GM13977 (cell line): ENCODE measurements around the gene PTPRJ.
A peak's percentile ranks its signal among the peaks of the same experiment; 100 is the strongest.
"Not testable (repeated sequence)": the region's sequence is repeated elsewhere in the genome, so short reads cannot be mapped to it uniquely, and the experiment has no call there.

Source experiments
- DNase-seq: peaks from one replicate; pipeline ENCODE4 v3.0.0; 2012; ENCODE audit warnings: low spot score
- in situ Hi-C: fragments of 300-500 bp; cut with MboI; formaldehyde crosslinking; loops from one replicate; pipeline ENCODE4 v1.12.0; 2022; ENCODE audit warnings: low sequenced_read_pairs, low pct_unique_long_range_greater_than_20kb, mixed read lengths, inconsistent platforms; ENCODE audit not compliant: unreplicated experiment
- TF ChIP-seq, protein P1 (sequence below): IDR thresholded peaks from 2 replicates; pipeline ENCODE4 v1.5.1; 2012; ENCODE audit warnings: mild to moderate bottlenecking, control low read depth; ENCODE audit not compliant: insufficient read depth; ENCODE audit errors: extremely low read depth, missing control alignments

The PTPRJ gene

DNA sequence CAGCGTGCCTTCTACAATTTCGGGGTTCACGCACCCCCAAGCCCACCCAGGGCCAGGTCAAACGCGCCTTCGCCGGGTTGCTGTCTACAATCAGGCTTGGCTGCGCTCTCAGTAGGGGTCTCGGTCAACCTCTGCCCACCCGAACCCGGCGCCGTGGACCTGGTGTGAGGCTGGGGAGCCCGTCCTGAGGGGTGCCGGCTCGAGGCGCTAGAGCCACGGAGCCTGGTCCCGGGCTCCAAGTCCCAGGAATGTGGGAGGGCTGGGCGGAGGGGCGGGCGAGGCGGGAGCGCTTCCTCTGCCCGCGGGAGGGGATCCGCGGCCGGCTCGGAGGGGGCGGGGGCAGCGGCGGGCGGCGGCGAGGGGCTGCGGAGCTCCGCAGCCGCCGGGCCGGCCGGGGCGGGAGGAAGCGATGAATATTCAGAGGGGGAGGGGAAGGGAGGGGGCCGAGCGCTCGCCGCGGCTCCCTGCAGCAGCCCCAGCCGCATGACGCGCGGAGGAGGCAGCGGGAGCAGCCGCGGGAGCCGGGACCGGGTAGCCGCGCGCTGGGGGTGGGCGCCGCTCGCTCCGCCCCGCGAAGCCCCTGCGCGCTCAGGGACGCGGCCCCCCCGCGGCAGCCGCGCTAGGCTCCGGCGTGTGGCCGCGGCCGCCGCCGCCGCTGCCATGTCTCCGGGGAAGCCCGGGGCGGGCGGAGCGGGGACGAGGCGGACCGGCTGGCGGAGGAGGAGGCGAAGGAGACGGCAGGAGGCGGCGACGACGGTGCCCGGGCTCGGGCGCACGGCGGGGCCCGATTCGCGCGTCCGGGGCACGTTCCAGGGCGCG lies at the start of gene PTPRJ:
Gene PTPRJ, plus strand, starts transcription at position 472 of the 819 bp plus-strand sequence. CDS start 354 bp downstream, outside the sequence.
- TF ChIP-seq, protein P1, sequence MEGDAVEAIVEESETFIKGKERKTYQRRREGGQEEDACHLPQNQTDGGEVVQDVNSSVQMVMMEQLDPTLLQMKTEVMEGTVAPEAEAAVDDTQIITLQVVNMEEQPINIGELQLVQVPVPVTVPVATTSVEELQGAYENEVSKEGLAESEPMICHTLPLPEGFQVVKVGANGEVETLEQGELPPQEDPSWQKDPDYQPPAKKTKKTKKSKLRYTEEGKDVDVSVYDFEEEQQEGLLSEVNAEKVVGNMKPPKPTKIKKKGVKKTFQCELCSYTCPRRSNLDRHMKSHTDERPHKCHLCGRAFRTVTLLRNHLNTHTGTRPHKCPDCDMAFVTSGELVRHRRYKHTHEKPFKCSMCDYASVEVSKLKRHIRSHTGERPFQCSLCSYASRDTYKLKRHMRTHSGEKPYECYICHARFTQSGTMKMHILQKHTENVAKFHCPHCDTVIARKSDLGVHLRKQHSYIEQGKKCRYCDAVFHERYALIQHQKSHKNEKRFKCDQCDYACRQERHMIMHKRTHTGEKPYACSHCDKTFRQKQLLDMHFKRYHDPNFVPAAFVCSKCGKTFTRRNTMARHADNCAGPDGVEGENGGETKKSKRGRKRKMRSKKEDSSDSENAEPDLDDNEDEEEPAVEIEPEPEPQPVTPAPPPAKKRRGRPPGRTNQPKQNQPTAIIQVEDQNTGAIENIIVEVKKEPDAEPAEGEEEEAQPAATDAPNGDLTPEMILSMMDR, result no peak
- peak; percentile 85 for DNase-seq
- in situ Hi-C loops, result no loop called here

DNA sequence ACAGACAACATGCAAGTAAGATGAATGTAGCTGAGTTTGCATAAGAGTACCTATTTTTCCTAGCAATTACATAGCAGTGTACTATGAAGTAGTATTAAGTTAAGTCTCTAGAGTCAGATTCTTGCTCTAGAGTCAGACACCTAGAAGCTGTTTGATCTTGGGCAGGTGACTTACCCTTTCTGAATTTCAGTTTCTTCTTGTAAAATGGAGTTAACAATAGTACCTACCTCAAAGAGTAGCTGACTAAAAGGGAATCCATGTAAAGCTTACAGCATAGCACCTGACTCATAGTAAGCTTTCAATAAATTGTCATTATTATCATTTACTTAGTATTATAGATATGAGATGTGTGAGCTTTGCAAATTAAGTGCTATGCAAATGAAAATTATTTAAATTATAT lies 47.8 kb upstream of the PTPRJ start:
- DNase-seq, result no peak
- in situ Hi-C loops, result loop anchor here (10.0 kb wide), 1 partner anchor 172 kb away; no protein-coding TSS in a partner anchor
- TF ChIP-seq, protein P1, result no peak

DNA sequence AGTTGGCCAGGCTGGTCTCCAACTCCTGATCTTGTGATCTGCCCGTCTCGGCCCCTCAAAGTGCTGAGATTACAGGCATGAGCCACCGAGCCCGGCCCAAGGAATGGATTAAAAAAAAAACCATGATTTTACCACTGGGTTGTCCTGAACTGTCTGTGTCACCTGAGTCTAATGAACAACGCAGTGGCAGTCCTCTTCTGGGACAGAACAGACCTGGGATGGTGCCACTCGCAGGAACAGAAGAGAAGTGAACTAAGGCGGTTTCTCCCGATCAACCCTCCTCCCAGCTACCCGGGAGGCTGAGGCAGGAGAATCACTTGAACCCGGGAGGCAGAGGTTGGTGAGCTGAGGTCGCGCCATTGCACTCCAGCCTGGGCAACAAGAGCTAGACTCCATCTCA lies 46.6 kb upstream of the PTPRJ start:
- in situ Hi-C loops, result loop anchor here (10.0 kb wide), 1 partner anchor 171 kb away; no protein-coding TSS in a partner anchor

DNA sequence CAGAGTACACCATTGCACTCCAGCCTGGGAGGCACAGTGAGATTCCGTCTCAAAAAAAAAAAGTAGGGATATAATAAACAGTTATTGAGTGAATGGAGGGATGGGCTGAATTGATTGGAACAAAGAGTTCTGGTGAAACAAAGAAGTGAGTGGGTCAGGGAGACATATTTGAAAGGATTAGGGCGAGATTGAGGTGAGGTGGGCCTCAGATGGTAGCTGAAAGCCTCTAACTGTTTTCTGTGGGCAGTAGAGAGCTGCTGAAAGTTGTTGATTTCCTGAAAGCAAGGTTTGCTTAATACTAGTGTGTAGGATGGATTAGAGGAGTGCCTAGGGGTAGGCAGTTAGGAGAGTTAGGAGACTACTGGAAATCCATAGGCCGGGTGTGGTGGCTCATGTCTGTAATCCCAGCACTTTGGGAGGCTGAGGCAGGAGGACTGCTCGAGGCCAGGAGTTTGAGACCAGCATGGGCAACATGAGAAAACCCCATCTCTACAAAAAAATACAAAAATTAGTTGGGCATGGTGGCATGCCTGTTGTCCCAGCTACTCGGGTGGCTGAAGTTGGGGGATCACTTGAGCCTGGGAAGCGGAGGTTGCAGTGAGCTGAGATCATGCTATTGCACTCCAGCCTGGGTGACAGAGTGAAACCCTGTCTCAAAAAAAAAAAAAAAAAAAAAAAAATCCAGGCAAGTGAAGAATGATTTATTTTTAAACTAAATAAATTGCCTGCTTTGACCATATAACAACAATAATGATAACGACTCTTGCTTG lies 41.4 kb upstream of the PTPRJ start:
- no peak for DNase-seq
- TF ChIP-seq, protein P1, result no peak
- in situ Hi-C loops, result loop anchor here (10.0 kb wide), 1 partner anchor 166 kb away; no protein-coding TSS in a partner anchor

More for the DNA sequence above, 46.6 kb upstream of the PTPRJ start:
- not testable (repeated sequence) for DNase-seq

DNA sequence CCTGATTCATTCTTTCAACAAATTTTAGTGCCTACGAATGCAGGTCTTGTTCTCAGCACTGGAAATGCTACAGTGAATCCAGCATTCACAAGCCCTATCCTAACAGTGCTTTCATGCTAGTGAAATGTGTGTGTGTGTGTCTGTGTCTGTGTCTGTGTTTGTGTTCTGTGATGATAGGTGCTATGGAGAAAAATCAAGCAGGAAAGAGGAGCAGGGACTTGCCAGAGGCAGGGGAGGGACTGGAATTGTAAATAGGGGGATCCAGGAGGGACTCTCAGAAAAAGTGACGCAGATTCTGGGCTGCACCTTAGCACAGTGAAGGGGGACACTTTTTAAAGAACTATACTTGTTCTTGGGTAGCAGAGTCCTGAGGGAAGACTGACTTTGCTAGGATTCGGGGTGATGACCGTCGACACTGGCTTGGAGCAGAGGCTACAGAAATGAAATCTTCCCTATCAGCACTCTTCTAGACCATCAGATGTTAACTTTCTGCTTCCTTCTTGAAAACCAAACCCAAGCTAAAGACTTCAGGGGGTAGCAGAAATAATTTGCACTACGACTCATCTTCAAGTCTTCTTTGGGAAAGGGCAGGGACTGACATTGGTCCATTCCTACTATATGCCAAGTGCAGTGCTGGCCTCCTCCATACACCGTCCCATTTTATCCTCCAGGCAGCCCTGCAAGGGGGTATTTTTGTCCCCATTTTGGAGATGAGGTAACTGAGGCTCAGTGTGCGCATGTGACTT lies 39.3 kb upstream of the PTPRJ start:
- in situ Hi-C loops, result no loop called here
- DNase-seq, result no peak
- TF ChIP-seq, protein P1, result no peak

DNA sequence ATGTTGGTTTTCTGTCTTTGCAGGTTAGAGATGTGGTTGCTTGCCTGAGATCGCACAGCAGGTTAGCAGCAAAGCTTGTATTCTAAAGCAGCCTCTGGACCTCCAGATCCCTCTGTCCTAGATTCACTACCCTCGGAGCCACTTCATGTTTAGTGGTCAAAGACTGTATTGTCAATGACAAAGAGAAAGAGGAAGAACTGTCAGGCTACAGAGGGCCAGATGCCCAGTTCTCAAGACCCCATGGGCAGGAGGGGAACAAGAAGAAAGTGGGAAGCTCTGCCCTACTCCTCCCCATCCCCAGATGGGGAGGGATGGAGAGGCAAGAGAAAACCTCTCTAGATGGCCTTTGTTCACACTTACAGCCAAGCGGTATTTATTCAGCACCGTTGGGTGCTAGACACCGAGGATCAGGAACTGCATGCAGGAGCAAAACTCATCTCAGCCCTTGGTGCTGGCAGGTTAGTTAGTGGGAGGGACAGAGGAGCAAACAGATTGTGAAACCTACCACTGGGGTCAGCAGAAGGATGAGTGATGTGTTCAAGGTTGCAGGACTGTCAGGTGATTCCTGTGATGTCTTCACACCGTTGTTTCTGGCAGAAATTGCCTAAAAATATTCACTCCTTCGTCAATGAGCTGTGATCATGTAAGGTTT lies 38.3 kb upstream of the PTPRJ start:
- DNase-seq, result no peak
- in situ Hi-C loops, result no loop called here
- TF ChIP-seq, protein P1, result no peak
